Panc1 (cell line): ENCODE results near the gene ACSL1.

Experiments
- POLR2AphosphoS5 ChIP-seq: IDR thresholded peaks from 2 replicates; pipeline ENCODE4 v1.6.1; 2012; ENCODE audit warnings: mild to moderate bottlenecking, low read depth, low read length, moderate library complexity
- TCF7L2 ChIP-seq: IDR thresholded peaks from 2 replicates; pipeline ENCODE4 v1.6.1; 2011; ENCODE audit warnings: mild to moderate bottlenecking, low read depth, low read length, inconsistent platforms
- TF ChIP-seq, protein P1 (sequence below): fragments of 450-650 bp; IDR thresholded peaks from 2 replicates; pipeline ENCODE4 v1.5.1; 2017; ENCODE audit warnings: mild to moderate bottlenecking
- TF ChIP-seq, protein P2 (sequence below), 2 experiments: IDR thresholded peaks; 2 replicates each; pipeline ENCODE4 v1.6.1; 2011 to 2012; ENCODE audit warnings: low read depth in 2 of 2, control low read depth in 1 of 2, low read length in 1 of 2, mild to moderate bottlenecking in 1 of 2, moderate library complexity in 1 of 2; ENCODE audit not compliant: insufficient read depth in 1 of 2

DNA sequence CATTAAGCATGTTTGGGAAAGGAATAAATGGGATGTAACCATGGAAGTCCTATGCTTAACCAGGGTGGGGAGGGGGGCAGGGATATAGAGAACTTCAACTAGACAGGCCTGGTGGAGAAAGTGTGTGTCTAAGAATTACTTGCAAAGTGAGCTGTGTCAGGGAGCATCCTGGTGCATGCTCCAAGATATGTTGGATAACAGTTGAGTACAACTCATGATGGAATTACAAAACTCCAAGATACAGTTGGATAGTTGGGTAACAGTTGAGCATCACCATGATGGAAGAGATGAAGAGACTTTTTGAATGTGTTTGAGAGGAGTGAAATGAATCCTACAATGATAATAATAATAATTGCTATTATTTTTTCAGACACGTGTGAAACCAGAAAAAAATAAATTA is 26.1 kb upstream of the ACSL1 start:
- TF ChIP-seq POLR2AphosphoS5, result no peak
- TF ChIP-seq, protein P1, sequence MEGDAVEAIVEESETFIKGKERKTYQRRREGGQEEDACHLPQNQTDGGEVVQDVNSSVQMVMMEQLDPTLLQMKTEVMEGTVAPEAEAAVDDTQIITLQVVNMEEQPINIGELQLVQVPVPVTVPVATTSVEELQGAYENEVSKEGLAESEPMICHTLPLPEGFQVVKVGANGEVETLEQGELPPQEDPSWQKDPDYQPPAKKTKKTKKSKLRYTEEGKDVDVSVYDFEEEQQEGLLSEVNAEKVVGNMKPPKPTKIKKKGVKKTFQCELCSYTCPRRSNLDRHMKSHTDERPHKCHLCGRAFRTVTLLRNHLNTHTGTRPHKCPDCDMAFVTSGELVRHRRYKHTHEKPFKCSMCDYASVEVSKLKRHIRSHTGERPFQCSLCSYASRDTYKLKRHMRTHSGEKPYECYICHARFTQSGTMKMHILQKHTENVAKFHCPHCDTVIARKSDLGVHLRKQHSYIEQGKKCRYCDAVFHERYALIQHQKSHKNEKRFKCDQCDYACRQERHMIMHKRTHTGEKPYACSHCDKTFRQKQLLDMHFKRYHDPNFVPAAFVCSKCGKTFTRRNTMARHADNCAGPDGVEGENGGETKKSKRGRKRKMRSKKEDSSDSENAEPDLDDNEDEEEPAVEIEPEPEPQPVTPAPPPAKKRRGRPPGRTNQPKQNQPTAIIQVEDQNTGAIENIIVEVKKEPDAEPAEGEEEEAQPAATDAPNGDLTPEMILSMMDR, result no peak
- TF ChIP-seq TCF7L2, result no peak
- TF ChIP-seq, protein P2, sequence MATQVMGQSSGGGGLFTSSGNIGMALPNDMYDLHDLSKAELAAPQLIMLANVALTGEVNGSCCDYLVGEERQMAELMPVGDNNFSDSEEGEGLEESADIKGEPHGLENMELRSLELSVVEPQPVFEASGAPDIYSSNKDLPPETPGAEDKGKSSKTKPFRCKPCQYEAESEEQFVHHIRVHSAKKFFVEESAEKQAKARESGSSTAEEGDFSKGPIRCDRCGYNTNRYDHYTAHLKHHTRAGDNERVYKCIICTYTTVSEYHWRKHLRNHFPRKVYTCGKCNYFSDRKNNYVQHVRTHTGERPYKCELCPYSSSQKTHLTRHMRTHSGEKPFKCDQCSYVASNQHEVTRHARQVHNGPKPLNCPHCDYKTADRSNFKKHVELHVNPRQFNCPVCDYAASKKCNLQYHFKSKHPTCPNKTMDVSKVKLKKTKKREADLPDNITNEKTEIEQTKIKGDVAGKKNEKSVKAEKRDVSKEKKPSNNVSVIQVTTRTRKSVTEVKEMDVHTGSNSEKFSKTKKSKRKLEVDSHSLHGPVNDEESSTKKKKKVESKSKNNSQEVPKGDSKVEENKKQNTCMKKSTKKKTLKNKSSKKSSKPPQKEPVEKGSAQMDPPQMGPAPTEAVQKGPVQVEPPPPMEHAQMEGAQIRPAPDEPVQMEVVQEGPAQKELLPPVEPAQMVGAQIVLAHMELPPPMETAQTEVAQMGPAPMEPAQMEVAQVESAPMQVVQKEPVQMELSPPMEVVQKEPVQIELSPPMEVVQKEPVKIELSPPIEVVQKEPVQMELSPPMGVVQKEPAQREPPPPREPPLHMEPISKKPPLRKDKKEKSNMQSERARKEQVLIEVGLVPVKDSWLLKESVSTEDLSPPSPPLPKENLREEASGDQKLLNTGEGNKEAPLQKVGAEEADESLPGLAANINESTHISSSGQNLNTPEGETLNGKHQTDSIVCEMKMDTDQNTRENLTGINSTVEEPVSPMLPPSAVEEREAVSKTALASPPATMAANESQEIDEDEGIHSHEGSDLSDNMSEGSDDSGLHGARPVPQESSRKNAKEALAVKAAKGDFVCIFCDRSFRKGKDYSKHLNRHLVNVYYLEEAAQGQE (IDR thresholded peaks at IDR 0.05; ENCODE audit: insufficient read depth in 1 of 2, low read depth in 2 of 2, low read length in 1 of 2), result no peak
